Dedifferentiated amniotic fluid mesenchymal stem cell (primary cell): ENCODE results near the gene FAAP20.
A peak's percentile ranks its signal among the peaks of the same experiment; 100 is the strongest.

Experiments
- DNase-seq: peaks from one replicate; pipeline ENCODE4 v3.0.0-alpha.2; 2016; ENCODE audit errors: extremely low spot score

FAAP20 gene

GRCh38 chr1:2230781-2231531, 36.4 kb upstream of the FAAP20 start:
- no peak for DNase-seq

DNA sequence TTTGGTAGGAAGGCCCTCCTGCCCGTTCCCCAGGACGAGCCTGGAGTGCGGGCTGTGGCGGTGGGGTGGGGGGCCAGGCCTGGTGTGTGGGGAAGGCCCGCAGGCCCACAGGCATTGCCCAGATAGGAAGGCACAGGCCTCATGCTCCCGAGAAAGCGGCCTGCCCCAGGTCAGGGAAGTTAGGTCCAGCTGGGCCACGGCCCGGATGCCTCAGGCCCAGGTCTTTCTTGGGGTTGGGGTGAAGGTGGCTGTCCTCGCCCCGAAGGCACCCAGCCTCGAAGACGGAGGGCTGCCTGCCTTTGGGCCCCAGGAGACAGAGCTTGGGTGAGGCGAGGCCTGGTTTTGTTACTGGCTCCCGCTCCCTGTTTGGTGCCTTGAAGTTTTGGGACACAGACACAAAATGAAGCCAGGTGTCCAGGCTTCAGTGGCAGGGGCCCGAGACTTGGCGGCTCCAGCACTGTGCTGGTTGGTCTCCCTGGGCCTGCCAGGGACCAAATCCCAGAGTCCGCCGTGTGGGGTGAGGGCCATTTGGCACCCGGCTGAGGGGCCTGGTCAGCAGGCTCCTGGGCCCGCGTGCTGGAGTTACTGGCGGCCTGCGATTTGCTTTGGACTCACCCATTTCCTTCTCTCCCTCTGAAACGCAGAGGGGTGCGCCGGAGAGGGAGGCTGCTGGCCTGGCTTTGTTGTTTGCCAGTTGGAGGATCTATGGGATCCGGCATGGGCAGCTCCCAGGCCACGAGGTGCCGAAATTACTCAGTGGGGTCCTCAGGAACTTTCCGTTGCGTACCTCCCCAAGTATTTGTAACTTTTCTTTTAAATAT, 35.5 kb upstream of the FAAP20 start:
- no peak for DNase-seq

DNA sequence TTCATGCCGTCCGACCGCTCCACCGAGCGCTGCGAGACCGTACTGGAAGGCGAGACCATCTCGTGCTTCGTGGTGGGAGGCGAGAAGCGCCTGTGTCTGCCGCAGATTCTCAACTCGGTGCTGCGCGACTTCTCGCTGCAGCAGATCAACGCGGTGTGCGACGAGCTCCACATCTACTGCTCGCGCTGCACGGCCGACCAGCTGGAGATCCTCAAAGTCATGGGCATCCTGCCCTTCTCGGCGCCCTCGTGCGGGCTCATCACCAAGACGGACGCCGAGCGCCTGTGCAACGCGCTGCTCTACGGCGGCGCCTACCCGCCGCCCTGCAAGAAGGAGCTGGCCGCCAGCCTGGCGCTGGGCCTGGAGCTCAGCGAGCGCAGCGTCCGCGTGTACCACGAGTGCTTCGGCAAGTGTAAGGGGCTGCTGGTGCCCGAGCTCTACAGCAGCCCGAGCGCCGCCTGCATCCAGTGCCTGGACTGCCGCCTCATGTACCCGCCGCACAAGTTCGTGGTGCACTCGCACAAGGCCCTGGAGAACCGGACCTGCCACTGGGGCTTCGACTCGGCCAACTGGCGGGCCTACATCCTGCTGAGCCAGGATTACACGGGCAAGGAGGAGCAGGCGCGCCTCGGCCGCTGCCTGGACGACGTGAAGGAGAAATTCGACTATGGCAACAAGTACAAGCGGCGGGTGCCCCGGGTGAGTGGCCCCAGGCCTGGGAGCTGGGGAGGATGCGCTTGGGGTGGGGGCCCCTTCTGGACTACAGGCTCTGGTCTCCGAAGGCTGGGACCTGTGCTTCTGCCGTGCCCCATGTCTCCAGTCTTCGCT, 34.7 kb upstream of the FAAP20 start:
- peak; percentile 52 for DNase-seq

- no peak for DNase-seq
Measured at GRCh38 chr1:2228694-2229036, 34.1 kb upstream of the FAAP20 start.

DNA sequence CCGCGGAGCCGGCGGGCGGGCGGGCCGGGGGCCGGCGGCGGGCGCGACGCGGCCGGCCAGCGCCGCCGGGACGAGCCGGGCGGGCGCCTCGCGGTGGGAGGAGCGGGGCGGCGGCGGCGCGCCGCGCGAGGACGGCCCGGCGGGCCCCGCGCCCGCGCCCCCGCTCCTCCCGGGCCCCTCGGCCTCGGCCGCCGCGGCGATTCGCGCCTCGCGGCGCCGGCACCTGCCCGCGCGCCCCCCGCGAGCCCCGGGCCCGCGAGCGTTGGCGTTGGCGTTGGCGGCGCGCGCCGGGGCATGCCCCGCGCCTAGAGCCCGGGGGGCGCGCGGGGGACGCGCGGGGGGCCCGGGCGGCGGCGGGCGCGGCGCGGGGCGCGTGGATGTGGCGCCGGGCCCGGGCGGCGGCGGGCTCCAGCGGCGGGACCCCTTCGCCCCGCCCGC, 33.6 kb upstream of the FAAP20 start, which contains the start of gene SKI:
TSS of gene SKI (plus strand) at position 163 of the 438 bp plus-strand sequence. CDS start 448 bp downstream, outside the sequence.
- DNase-seq: no peak

DNA sequence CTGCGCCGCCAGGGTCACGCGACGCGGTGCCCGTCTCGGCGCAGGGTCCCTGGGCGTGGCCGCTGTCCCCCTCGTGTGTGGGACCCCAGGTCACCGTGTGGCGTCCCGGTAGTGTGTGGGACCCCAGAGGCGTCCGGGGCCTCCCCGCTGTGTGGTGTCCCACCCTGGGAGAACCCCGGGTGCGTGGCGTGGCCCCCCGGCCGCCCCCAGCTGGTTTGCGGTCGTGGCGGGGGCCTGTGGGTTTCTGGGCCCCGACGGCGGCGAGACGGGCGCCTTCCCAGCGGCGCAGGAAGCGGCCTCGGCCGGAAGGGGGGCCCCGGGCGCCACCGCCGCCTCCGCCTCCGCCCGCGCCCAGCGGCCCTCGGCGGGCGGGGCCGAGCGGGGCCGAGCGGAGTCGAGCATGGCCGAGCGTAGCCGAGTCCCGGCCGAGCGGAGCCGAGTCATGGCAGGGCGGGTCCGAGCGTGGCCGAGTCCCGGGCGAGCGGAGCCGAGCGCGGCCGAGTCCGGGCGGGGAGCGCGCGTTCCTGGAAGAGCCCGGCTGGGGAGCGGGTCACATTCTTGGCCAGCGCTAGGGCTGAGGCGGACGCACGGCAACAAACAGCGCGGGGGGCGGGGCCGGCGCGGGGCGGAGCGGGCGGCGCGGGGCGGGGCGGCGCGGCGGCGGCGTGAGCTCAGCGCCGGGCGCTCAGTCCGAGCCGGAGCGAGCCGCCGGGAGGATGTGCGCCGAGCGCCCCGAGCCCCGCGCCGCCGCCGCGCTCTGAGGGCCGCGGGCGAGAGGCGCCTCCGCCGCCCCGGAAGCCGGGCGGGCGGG, 33.0 kb upstream of the FAAP20 start:
- DNase-seq: peak; percentile 96

DNA sequence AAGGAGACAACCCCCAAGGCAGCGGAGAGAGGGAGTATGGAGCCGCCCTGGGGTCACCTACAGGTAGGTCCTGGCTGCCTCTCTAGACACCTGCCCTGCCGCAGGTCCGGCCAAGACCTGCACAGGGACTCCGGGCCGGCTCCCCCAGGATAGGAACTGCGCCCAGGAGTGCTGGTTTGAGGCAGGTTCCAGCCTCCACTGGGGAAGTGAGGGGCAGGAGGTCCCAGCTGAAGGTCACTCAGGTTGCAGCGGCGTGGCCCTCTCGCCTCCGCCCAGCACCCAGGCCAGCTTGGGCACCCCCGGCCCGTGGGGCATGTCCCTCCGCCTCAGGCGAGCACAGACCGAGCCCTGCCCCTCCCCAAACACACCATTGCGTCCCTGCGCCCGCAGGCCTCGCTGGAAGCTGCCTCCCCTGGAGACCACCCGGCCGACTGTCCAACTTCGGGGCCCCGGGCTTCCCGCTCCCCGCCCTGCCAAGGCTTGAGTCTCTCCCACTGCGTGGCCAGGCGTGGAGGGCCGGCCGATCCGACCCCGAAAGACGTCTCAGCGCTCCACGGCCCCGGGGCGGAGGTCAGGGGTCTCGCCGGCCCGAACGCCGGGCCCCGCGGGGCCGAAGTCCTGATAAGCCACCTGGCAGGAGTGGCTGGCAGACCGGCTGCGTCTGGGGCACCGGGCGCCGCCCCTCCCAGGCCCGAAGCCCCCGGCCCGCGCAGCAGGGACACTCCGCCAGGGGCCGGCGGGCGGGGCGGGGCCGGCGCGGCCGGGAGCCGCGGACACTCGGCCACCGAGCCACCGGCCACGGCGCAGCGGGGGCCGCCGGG, 32.2 kb upstream of the FAAP20 start:
- DNase-seq: no peak

GRCh38 chr1:2224631-2225428, 30.3 kb upstream of the FAAP20 start:
- no peak for DNase-seq

- no peak for DNase-seq
Measured at GRCh38 chr1:2224170-2224584, 29.6 kb upstream of the FAAP20 start.

DNA sequence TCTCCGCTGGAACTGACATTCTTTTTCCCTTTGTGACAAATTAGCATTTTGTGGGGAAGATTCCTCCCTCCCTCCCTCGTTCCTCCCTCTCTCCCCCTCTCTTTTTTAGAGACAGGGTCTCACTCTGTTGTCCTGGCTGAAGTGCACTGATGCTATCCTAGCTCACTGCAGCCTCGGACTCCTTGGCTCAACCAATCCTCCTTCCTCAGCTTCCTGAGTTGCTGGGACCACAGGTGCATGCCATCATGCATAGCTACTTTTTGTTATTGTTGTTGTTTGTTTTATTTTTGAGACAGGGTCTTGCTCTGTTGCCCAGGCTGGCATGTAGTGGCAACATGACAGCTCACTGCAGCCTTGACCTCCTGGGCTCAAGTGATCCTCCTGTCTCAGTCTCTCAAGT, 26.7 kb upstream of the FAAP20 start:
- no peak for DNase-seq

DNA sequence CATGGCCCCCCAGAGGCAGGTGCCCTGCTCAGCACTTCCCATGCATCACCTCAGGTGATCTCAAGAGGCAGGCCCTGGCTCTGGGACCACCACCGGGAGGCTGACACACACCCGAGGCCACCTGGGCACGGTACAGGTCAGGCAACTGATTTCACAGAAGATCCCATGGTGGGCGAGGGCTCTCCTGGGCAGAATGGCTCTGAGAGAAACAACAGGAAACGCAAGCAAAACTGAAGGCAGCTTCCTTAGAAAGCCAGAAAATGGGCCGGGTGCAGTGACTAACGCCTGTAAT, 22.1 kb upstream of the FAAP20 start:
- DNase-seq: no peak

GRCh38 chr1:2215909-2216766, 21.6 kb upstream of the FAAP20 start:
- DNase-seq: no peak

DNA sequence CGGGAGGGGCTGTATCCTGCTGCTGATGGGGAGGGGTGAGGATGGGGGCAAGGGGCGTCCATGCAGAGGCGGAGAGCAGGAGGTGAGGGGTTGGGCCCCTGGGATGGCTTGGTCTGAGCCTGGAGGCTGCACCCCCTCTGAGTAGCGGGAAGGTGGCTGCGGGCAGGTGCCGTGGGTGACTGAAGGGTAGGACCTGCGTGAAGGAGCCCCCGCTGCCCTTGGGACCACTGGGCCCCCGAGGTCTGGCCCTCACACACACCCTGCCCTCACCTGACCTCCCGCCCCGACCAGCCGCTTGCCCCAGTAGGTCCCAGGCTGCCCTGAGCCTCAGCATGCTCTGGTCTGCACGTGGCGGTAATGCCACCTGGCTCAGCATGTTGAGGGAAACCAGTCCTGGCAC, 20.8 kb upstream of the FAAP20 start:
- no peak for DNase-seq

DNA sequence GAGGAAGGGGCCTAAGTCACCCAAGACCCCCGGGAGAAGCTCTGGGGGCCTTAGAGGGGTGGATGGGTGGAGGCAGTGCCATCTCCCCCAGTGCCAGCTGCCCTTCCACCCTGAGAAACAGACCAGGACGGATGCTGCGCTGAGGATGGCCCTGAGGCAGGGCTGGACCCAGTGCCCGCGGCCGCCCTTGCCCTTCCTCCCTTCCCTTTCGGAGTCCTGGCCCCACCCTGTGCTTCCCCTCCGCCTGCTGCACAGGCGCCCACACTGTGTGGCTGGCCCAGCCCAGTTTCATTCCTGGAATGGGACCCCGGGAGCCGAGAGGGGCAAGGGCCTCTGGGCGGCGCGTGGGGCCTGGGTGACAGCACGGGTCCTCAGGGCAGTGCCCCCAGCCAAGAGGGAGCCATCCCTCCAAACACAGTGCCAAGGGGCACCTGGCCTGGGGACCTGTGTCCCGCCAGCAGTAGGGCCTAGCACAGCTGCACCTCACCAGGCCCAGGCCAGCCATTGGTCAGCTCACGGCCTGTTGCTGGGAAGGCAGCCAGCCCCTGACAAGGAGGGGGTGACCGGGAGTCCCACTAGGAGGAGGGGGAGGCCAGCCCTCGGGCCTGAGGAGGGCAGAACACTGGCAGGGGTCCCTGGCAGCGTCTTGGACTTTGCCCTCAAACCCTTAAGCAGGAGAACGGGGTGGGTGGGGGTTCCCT, 20.1 kb upstream of the FAAP20 start:
- no peak for DNase-seq

- peak; percentile 60 for DNase-seq
Measured at GRCh38 chr1:2213576-2214505, 19.3 kb upstream of the FAAP20 start.

- DNase-seq: peak; percentile 97
Measured at GRCh38 chr1:2212532-2213491, 18.2 kb upstream of the FAAP20 start.
